GM11168 (cell line): ENCODE data around the gene PLD1.
"Not testable (repeated sequence)": the region's sequence is repeated elsewhere in the genome, so short reads cannot be mapped to it uniquely, and the experiment has no call there.

Experiments
- in situ Hi-C: fragments of 300-500 bp; cut with MboI; formaldehyde crosslinking; loops from one replicate; pipeline ENCODE4 v1.12.0; 2022; ENCODE audit warnings: low sequenced_read_pairs; ENCODE audit not compliant: unreplicated experiment

Gene PLD1

DNA sequence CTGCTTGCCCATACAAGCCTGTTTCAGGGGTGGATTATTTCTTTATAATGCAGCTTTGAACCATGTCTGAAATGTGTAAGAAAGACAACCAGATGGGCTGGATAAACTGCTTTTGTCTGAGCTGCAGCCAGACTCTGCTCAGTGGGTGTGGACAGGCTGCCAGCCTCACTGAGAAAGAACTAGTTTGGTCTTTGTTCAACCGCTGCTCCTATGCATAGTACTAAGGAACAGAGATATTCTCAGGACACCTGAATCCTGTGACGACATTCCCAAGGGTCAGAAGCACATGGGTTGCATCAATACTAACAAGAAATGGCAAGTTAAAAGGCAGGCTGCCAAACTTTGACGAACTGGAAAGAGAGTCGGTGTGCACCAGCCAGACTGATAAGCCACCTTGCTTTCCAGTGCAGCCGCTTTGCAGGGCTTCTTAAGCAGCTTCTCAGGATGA is 57.2 kb downstream of the PLD1 start:
- in situ Hi-C loops, result no loop called here

GRCh38 chr3:171752329-171752728 is 58.0 kb downstream of the PLD1 start:
- in situ Hi-C loops, result no loop called here

DNA sequence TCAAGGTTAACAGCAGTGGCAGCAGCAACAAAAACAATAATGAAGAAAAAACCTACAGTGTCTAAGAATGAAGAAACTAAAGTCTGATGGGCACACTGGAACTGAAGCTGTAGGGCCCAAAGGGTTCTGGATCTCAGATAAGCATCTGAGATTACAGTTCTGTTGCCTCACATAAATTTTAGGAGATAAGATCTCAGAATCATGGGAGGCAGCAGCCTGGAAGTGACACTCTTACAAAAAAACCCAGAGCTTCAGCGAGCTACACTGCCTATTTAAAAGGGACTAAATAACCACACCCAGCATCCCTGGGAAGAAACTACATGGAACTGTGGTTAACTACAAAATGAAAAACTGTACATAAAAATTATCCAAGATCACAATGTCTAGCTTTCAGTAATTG is 61.2 kb downstream of the PLD1 start:
- in situ Hi-C loops, result no loop called here

DNA sequence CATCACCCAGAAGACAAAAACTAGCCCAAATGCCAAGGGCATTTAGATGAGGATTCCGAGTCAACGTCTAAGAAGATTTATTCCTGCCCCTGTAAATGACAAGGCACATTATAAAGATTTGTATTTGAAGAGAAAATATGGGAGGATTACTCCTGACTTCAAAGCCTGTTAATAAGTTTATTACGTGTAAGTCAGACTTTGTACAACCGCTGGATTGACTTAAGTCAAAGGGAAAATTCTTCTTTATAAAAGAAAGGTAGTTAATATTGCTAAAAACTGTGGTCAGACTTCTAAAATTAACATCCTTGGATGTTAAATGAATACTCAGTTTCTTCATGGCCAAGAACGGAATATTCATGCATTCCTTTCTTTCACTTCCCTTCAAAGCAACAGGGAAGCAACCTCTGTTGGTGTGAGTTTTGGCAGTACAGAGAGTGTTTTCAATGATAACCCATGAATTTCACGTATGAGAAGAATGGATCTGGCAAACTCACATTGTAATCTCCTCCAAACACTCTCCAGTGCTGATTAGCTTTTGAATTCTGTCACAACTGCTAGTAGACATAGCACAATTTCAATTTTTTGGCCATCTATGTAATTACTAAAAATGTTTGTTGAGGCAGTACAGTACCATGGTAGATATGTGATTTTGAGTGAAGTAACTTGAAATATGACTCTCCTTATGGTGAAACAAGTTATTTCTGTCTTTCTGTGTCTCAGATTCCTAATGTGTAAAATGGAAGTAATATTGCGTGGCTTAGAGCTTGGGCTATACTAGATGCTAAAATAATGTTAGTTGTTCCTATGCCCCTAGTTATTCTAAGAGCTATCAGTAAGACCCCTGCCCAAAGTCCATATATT is 62.0 kb downstream of the PLD1 start:
- in situ Hi-C loops, result no loop called here

DNA sequence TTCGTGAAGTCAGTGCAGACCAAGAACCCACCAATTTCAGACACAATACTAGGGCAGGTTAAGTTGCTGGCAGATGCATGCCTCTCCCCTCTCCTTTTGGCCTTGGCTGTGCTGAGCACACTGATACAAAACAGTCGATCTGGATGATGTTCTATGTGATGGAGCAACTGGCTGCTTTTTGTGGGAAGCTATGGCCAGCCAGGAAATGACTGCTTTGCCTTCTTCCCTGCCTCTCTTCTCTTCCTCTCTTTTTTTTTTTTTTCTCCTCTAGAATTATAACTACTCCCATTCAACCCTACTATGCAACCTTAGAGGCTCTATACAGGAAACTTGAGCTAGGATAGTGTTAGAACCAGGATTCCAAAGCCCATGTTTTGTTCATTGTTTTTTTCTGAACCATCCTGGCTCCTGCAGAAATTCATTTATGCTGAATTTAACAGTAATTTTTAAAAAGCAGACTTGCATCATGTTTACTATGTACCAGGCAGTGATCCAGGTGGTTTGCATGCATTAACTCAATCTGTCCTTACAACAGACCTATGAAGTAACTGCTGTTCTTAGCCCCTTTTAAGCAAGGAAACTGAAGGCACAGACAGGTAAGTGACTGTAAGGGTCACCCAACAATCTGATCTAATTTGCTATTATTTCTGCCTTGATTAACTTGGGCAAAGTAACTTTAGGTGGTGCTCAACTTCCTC is 62.9 kb downstream of the PLD1 start:
- in situ Hi-C loops, result no loop called here

DNA sequence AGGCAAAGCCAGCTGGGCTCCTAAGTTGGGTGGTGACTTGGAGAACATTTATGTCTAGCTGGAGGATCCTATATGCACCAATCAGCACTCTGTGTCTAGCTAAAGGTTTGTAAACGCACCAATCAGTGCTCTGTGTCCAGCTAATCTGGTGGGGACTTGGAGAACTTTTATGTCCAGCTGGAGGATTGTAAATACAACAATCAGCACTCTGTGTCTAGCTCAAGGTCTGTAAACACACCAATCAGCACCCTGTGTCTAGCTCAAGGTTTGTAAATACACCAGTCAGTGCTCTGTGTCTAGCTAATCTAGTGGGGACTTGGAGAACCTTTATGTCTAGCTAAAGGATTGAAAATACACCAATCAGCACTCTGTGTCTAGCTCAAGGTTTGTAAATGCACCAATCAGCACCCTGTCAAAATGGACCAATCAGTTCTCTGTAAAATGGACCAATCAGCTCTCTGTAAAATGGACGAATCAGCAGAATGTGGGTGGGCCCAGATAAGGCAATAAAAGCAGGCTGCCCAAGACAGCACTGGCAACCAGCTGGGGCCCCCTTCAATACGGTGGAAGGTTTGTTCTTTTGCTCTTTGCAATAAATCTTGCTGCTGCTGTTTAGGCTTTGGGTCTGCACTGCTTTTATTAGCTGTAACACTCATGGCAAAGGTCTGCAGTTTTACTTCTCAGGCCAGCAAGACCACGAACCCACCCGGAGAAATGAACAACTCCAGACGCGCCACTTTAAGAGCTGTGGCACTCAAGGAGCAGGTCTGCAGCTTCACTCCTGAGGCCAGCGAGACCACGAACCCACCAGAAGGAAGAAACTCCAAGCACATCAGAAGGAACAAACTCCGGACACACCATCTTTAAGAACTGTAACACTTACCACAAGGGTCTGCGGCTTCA is 63.7 kb downstream of the PLD1 start:
- in situ Hi-C loops, result not testable (repeated sequence)

DNA sequence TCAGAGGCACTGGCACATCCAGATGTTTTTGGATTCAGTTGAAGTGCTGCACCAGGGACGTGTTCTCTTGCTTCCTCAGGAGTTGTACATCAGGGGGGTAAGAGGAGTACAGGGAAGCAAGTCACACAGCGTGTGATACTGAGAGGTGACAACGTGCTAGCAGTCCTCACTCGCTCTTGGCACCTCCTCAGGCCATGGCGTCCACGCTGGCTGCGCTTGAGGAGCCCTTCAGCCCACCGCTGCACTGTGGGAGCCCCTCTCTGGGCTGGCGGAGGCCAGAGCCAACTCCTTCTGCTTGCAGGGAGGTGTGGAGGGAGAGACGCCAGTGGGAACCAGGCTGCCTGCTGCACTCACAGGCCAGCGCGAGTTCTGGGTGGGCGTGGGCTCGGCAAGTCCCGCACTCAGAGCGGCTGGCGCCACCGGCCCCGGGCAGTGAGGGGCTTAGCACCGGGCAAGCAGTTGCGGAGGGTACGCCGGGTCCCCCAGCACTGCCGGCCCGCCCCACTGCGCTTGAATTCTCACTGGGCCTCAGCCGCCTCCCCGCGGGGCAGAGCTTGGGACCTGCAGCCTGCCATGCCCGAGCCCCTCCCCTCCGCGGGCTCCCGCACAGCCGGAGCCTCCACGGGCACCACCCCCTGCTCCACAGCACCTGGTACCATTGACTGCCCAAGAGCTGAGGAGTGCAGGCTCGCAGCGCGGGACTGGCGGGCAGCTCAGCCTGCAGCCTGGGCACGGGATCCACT is 64.5 kb downstream of the PLD1 start:
- in situ Hi-C loops, result no loop called here

- in situ Hi-C loops, result no loop called here
Observed at GRCh38 chr3:171744158-171744741, 66.0 kb downstream of the PLD1 start.

- in situ Hi-C loops, result no loop called here
Observed at GRCh38 chr3:171743327-171744157, 66.7 kb downstream of the PLD1 start.

DNA sequence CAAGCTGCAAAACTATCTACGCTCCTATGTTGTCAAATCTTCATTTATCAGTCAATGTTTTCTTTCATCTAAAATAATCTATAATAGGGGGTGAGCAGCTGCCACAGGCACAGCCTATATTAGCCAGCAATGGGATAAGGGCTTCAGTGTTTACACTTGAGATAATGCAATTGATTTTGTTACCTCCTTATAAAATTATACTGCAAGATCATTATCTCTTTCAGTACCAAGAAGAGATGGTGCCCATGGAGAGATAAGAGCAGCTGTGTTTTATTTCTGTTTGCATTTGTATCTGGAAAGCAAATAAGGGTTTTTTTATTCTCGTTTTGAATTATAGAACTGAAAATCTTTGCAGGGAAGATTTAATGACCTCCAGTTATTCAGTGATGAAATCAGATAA is 68.9 kb downstream of the PLD1 start:
- in situ Hi-C loops, result no loop called here

- in situ Hi-C loops, result no loop called here
Observed at GRCh38 chr3:171736556-171736955, 73.7 kb downstream of the PLD1 start.

GRCh38 chr3:171733561-171733960 is 76.7 kb downstream of the PLD1 start:
- in situ Hi-C loops, result no loop called here

DNA sequence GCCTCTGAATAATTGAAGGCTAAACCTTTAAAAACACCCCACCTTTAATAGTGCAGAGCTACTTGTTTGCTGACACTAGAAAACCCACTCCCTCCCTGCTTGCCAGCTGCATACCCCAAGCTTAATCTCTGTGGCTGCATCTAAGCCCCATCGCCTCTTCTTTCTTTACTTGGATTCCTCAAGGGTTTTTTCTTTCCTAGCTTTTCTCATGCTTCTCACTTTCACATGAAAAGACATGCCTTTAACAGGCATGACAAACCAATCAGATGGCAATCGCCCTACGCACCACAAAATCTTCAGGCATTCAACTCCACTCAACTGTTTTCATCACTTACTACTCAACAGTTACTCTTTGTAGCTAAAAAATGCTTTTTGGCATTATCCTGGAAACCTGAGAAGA is 77.5 kb downstream of the PLD1 start:
- in situ Hi-C loops, result no loop called here

- in situ Hi-C loops, result no loop called here
Observed at GRCh38 chr3:171731691-171732090, 78.6 kb downstream of the PLD1 start.

DNA sequence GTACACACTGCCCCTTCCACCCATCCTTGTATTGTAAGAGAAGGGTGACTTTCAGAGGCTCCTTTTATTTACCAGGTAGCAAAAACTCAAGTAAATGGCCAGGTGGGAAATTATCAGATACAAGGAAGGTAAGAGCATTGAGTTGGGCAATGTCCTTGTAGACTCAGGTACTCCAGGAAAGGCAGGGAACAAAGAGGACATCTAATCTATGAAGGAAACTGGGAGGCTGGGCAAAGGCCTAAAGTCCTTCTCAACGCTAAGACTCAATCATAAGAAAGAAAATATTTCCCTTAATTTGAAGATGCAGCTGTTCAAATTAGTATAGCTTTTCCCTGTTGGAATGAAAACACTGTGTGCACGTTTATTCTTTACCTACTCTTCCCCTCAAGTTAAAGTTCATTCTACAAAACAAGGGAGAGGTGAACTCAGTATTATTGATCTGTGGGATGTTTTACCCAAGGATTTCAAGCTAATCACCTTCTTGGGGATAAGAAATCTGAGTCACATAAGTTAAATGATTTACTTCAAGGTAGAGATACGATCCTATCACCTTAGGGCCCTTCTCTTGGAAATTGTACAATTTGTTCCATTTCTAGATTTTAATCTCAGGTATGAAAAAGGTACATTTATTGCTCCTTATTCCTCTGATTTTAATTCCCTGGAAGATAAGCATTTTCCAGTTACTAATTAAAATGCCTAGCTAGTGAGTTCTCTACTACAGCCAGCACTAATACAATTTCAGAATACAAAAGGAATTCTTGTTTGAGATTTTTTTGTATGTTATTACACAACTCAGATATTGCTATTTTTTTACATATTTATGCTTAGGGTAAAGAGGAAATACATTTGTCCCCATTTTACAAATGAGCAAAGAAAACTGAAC is 80.6 kb downstream of the PLD1 start:
- in situ Hi-C loops, result no loop called here

GRCh38 chr3:171727288-171727687 is 83.0 kb downstream of the PLD1 start:
- in situ Hi-C loops, result no loop called here

- in situ Hi-C loops, result no loop called here
Observed at GRCh38 chr3:171718493-171719185, 91.6 kb downstream of the PLD1 start.
